ENCODE results near the gene AOC1. TPM values are rescaled to one million over a fixed set of nuclear protein-coding genes. Genes with fewer than 3 reads are reported as not detected.
A peak's percentile ranks its signal among the peaks of the same experiment; 100 is the strongest.

Gene AOC1
- total RNA-seq, 1 donor from 2014 or later = under 0.01 TPM

DNA sequence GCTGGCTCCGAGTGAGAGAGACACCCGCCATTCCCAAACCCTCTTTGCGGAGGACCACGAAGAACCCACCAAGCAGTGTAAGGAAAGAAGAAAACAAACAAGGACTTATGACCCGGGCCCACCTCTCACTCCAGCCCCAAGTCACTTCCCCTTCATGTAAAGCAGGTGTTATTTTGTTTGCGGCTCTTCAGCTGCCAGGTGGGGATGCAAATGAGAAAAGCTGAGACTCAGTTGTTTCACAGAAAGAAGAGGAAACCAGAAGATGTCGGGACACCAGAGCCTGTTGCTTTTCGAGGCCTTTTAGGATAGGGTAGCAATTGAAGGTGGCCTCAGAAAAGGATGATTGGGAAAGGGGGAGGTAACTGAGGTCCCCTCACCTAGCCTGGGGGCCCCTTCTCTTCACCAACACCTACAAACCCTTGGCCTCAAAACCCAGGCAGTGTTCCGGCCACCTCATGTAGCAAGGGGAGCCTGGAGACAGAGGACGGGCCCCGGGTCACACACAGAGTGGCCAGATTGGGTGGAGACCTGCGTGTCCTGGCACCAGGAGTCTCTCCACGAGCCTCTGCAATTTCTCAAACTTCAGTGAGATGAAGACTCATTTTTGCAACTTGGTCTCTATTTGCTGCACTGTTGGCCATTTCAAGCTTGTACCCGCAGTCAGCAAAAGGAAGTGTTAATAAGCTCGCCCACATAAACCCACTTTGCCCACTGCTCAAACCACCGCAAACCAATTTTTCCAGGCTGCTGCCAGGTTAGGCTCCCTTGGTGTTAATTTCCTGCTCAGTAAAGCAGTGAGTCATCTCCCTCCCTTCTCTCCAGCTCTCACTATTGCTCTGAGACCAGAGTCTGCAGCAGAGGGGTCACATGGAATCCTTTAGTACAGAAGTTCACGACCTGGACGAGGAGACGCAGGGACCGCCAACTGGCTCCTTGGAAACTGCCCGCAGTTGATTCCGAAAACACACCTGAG is 45.5 kb downstream of the AOC1 start:
- TF ChIP-seq, protein P1, sequence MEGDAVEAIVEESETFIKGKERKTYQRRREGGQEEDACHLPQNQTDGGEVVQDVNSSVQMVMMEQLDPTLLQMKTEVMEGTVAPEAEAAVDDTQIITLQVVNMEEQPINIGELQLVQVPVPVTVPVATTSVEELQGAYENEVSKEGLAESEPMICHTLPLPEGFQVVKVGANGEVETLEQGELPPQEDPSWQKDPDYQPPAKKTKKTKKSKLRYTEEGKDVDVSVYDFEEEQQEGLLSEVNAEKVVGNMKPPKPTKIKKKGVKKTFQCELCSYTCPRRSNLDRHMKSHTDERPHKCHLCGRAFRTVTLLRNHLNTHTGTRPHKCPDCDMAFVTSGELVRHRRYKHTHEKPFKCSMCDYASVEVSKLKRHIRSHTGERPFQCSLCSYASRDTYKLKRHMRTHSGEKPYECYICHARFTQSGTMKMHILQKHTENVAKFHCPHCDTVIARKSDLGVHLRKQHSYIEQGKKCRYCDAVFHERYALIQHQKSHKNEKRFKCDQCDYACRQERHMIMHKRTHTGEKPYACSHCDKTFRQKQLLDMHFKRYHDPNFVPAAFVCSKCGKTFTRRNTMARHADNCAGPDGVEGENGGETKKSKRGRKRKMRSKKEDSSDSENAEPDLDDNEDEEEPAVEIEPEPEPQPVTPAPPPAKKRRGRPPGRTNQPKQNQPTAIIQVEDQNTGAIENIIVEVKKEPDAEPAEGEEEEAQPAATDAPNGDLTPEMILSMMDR (IDR thresholded peaks at IDR 0.05; ENCODE audit: insufficient read depth, low read length, severe bottlenecking) = no peak
- FAIRE-seq (no peak), DNase-seq (ENCODE audit: low read depth) (peak; percentile 42)
- H3K36me3 ChIP-seq (ENCODE audit: control insufficient read depth, insufficient read depth, low read length) = no peaks in the 10 kb centered on the region
- H3K4me3 ChIP-seq (ENCODE audit: low read depth, low read length) = no peak overlapping the region
- H3K27me3 ChIP-seq (ENCODE audit: control insufficient read depth, insufficient read depth, low read length) = no peaks in the 10 kb centered on the region

DNA sequence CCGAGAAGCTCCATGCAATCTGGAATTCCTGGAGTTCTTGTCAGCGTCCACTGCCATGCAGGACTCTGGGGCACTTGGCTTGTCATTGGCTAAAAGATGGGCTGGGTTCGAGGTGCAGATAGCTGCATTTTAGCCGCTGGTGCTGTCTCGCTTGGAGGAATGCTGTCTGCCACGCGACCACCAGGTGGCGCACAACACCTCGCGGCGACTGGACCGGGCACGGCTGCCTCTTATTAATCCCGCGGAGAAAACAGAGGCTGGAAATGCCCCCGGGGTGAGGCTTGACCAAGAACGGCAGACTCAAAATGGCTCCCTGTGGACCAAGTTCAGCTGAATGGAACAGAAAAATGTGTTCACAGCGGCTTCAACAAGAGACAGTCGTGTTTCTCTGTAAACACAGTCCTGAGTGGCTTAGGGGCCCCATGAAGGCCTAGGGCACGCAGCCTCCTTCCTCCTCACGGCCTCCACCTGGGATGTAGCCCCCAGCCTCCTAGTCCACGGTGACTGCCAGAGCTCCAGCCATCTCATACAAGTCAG is 46.2 kb downstream of the AOC1 start:
- DNase-seq (ENCODE audit: low read depth) = peak; percentile 36
- no peaks in the 10 kb centered on the region for H3K27me3 ChIP-seq (ENCODE audit: control insufficient read depth, insufficient read depth, low read length)
- H3K36me3 ChIP-seq (ENCODE audit: control insufficient read depth, insufficient read depth, low read length) = no peaks in the 10 kb centered on the region
- TF ChIP-seq, protein P1 (IDR thresholded peaks at IDR 0.05; ENCODE audit: insufficient read depth, low read length, severe bottlenecking) = peak; percentile 98
- FAIRE-seq = peak; percentile 18
- H3K4me3 ChIP-seq (ENCODE audit: low read depth, low read length) = no peak overlapping the region

DNA sequence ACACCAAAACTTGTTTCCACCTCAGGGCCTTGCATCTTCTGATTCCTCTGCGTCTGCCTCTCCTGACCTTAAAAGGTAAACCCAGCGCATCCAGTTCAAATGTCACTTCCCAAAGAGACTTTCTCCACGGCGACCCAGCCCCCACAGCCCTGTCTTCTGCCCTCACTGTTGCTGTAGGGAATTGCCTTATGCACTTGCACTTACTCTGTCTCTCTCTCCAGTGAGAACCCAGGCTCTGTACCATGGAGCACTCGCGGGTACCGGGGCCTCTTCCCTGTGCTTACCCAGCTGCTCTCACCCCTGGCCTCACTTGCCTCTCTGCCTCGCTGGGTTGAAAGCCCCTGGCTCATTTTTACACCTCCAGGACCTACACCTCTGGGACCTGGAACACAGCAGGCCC is 48.4 kb downstream of the AOC1 start:
- H3K27me3 ChIP-seq (ENCODE audit: control insufficient read depth, insufficient read depth, low read length) = no peaks in the 10 kb centered on the region
- TF ChIP-seq, protein P1 (IDR thresholded peaks at IDR 0.05; ENCODE audit: insufficient read depth, low read length, severe bottlenecking) = no peak
- DNase-seq (ENCODE audit: low read depth) (no peak), FAIRE-seq (no peak)
- no peaks in the 10 kb centered on the region for H3K36me3 ChIP-seq (ENCODE audit: control insufficient read depth, insufficient read depth, low read length)
- no peak overlapping the region for H3K4me3 ChIP-seq (ENCODE audit: low read depth, low read length)

DNA sequence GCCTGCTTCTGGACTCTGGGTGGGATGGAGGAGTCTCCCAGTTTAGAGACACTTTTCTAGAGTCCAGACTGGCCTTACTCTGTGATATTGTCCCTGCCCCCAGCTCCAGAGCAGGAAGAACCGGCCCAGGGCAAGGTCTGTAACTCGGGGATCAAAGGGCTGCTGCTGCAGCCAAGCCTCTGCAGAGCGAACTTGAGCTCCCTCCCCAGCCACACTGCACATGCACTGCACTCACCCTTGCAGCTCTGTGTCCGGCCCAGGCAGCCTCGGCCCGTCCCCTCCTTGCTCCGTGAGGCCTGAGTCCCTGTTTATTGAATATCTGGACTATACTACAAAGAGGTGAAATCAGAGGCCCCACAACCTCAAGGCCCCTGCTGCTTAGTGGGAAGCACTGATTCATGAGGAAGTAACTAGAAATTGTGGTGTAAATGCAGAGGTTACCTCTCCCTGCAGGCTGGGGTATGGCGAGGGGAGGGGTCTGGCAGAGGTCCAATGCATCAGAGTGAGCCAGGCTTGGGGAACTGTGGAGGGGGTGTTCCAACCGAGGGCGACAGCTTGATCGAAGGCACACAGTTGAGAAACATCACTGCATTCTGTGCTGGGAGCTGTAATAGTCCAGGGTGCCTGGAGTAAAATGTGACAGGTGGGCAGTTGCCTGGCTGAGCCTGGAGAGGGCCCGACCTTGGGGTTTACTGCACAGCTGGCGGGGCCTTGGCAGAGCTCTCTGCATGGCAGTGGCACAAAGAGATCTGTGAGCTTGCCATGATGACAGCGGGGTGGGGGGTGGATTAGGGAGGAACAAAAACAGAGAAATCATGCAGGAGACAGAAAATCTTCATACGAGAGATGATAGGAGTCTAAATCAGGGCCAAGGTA is 49.1 kb downstream of the AOC1 start:
- H3K4me3 ChIP-seq (ENCODE audit: low read depth, low read length) = no peak overlapping the region
- H3K27me3 ChIP-seq (ENCODE audit: control insufficient read depth, insufficient read depth, low read length) = no peaks in the 10 kb centered on the region
- FAIRE-seq (no peak), DNase-seq (ENCODE audit: low read depth) (no peak)
- no peaks in the 10 kb centered on the region for H3K36me3 ChIP-seq (ENCODE audit: control insufficient read depth, insufficient read depth, low read length)
- TF ChIP-seq, protein P1 (IDR thresholded peaks at IDR 0.05; ENCODE audit: insufficient read depth, low read length, severe bottlenecking) = no peak

DNA sequence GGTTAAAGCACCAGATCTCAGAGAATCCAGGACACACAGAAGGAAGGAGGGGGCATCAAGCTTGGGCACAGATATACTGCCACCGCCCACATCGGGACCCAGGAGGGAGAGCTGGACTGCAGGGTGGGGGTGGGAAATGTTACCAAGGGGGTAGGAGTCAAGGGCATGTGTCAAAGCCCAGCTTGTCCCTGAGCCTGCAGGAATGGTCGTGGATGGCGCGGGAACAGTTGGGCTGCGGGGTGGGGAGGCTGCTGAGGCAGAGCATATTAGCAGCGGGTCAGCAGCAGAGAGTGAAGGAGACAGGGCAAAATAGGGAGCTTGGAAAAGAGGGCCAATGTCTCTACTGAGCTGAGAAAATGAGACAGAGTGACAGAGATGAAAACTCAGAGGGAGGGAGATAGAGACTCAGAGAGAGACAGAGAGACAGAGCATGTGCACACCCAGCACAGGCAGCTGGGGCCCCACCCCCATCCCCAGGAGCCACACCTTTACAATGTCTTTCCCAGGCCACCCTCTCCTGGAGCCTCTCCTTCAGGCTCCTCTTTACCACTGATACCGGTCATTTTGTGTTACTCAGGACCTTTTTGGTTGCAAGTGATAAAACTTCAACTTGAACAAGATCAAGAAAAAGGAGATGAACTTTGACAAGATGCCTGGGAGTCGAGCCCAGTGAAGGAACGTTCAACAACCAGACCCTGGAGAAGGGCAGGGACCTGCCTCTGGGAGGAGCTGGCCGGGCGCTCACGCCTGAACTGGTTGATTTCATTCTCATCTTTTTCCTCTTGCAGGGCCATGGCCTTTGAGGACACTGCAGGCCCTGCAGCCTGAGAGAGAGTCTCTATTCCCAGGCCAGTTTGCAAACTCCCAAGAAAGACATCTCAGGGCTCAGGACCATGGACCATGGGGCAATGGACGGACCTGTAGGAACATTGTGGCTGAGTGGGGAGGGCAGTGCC is 50.0 kb downstream of the AOC1 start:
- Histone ChIP-seq H3K4me3 (ENCODE audit: low read depth, low read length) (no peak overlapping the region), H3K27me3 (ENCODE audit: control insufficient read depth, insufficient read depth, low read length) (peaks cover 1% of the 10 kb centered on the region), H3K36me3 (ENCODE audit: control insufficient read depth, insufficient read depth, low read length) (no peaks in the 10 kb centered on the region)
- FAIRE-seq = no peak
- TF ChIP-seq, protein P1 (IDR thresholded peaks at IDR 0.05; ENCODE audit: insufficient read depth, low read length, severe bottlenecking) = no peak
- DNase-seq (ENCODE audit: low read depth) = no peak

All from bronchial epithelial cell (primary cell).